ENCODE data around the gene CCBE1.

Gene CCBE1

DNA sequence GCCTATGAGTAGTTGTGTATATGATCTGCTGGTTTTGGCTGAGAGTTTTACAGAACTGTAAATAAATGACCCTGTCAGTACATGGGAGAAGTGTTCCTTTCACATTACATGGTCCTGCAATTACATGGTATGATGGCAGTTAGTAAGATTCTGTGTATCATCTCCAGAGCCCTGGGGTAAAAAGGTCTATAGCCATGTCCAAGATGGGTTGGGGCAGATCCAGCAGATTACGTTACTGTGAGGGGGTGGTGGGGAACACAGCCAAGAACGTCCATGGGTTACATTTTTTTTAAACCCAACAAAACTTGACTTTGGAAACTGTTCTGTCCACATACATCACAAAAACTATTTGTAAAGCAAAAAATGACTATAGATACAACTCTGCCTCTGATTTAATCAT is 274.0 kb downstream of the CCBE1 start:
- TF ChIP-seq ZFX (IDR thresholded peaks at IDR 0.05; ENCODE audit: borderline replicate concordance): no peak
- TF ChIP-seq, protein P1, sequence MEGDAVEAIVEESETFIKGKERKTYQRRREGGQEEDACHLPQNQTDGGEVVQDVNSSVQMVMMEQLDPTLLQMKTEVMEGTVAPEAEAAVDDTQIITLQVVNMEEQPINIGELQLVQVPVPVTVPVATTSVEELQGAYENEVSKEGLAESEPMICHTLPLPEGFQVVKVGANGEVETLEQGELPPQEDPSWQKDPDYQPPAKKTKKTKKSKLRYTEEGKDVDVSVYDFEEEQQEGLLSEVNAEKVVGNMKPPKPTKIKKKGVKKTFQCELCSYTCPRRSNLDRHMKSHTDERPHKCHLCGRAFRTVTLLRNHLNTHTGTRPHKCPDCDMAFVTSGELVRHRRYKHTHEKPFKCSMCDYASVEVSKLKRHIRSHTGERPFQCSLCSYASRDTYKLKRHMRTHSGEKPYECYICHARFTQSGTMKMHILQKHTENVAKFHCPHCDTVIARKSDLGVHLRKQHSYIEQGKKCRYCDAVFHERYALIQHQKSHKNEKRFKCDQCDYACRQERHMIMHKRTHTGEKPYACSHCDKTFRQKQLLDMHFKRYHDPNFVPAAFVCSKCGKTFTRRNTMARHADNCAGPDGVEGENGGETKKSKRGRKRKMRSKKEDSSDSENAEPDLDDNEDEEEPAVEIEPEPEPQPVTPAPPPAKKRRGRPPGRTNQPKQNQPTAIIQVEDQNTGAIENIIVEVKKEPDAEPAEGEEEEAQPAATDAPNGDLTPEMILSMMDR (IDR thresholded peaks at IDR 0.05): no peak
- H3K27ac ChIP-seq: no peak overlapping the region

DNA sequence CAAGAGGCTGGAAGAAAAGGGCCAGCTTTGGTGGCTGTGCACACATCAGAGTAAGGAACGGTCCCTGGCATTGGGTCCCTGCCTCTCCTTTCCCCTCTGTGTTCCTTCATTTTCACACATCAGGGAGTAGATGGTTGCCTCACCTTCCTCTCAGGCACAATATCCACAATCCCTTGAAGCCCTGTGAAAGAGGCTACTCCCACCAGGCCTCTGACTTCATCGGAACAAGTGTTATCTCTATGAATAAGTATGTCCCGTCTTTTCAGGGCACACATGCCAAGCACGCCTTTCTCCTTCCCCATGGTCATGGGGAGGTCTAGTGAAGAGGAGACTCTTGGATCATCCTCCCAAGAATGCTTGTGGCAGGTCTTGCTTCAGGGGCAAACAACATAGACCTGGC is 277.0 kb downstream of the CCBE1 start:
- no peak overlapping the region for H3K27ac ChIP-seq
- no peak for TF ChIP-seq ZFX (IDR thresholded peaks at IDR 0.05; ENCODE audit: borderline replicate concordance)
- TF ChIP-seq, protein P1 (IDR thresholded peaks at IDR 0.05): no peak

DNA sequence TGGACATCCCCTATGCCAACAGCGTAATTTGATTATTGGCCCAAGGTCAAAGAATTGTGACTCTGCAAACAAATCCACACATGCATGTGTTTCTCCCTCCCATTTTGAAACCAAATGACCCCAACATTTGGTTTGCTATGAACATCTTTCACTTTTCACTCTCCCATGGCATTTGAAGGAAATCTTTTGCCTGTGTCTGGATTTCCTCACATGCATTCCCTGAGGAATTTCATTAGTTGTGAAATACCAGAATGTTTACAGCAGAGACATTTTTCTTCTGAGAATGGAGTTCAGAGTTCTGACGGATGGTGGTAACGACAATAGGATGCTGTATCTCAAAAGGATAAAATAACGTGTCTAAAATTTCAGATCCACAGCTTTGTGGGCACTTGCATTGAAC is 277.8 kb downstream of the CCBE1 start:
- TF ChIP-seq, protein P1 (IDR thresholded peaks at IDR 0.05): no peak
- TF ChIP-seq ZFX (IDR thresholded peaks at IDR 0.05; ENCODE audit: borderline replicate concordance): no peak
- no peak overlapping the region for H3K27ac ChIP-seq

DNA sequence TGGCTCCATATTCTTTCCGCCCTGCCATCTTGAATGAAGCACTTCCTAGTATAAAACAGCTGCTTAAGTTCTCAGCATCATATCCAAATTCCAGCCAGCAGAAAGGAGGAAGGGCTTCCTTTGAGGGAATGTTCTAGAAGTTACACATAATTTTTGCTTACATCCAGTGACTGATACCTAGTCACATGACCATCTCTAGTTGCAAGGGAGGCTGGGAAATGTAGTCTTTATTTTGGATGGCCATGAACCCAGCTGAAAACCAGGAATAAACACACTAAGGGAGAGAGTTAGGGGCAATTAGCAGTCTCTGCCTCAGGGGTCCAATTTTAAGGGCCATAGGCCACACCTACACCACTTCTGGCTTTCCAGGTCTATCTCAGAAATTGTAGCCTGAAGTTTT is 280.4 kb downstream of the CCBE1 start:
- H3K27ac ChIP-seq: no peak overlapping the region
- TF ChIP-seq, protein P1 (IDR thresholded peaks at IDR 0.05): no peak
- no peak for TF ChIP-seq ZFX (IDR thresholded peaks at IDR 0.05; ENCODE audit: borderline replicate concordance)

DNA sequence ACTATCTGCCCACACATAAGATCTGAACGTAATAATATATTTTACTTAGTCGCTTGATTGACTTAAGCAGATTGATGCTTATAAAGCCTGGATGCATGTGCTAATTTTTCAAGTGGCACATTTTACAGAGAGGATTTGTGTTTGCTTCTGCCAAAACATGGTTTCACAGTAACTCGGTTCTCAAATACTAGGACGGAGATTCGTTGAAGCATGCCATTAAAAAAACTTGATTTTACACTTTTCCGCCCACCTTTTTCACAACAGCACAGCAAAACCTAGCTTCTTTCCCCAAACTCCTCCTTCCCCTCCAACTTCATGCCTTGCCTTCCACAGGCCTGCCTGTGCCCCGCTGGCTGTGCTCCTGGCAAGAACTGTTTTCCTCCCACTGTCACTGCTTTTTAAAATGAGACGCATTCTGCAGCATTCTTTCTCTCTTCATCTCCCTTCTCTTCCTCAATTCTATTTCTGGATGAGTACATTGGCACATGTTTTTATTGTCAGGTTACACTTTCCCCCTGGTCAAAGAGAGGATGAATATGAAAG is 283.0 kb downstream of the CCBE1 start:
- H3K27ac ChIP-seq: no peak overlapping the region
- TF ChIP-seq ZFX (IDR thresholded peaks at IDR 0.05; ENCODE audit: borderline replicate concordance): no peak
- TF ChIP-seq, protein P1 (IDR thresholded peaks at IDR 0.05): no peak

DNA sequence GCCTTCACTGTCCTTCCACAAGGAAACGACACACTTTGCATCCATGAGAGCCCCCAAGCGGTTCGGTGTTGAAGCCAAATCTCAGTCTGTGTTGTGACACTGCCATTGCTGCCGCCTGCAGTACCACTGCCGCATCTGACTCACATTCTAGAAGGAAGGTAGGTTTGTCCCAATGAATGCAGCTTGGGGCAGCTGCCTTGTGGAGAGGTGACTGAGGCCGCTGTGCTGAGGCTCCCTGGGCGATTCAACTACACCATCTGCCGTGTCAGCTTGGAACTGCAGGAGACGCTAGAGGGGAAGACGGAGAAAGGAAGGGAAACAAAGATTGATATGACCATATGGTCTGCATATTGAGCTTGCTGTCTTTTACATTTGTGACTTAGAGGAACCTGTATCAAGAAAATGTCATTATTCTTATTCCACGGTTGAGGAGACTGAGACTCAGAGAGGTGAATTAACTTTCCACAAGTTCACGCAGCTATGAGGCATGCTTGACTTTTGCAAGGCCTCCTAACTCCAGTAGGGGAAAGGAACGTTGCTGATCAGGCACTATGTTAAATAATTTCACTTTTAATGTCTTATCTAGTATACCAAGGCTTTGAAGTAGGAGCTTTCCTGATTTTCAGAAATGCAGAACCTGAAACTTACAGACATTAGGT is 294.7 kb downstream of the CCBE1 start:
- TF ChIP-seq ZFX (IDR thresholded peaks at IDR 0.05; ENCODE audit: borderline replicate concordance): no peak
- TF ChIP-seq, protein P1 (IDR thresholded peaks at IDR 0.05): peak; percentile 90
- H3K27ac ChIP-seq: no peak overlapping the region

DNA sequence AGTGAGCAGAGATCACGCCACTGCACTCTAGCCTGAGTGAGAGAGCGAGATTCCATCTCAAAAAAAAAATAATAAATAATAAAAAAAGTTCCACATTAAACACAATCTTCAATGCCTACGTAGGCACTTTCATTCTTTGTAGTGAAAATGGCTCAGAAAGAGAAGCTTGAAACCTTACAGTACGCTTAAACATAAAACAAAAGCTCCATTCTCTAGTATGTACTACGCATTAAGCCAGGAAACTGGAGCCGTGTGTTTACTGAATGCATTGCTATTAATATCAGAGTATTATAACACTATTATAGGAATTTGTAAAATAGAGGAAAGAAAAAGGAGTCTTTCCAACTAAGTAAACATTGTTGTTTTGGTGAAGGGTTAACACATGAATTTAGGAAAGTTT is 296.8 kb downstream of the CCBE1 start:
- no peak for TF ChIP-seq ZFX (IDR thresholded peaks at IDR 0.05; ENCODE audit: borderline replicate concordance)
- TF ChIP-seq, protein P1 (IDR thresholded peaks at IDR 0.05): no peak
- H3K27ac ChIP-seq: no peak overlapping the region
